ENCODE measurements around the gene SLC25A6.
"Not testable (repeated sequence)": the region's sequence is repeated elsewhere in the genome, so short reads cannot be mapped to it uniquely, and the experiment has no call there.

The SLC25A6 gene

DNA sequence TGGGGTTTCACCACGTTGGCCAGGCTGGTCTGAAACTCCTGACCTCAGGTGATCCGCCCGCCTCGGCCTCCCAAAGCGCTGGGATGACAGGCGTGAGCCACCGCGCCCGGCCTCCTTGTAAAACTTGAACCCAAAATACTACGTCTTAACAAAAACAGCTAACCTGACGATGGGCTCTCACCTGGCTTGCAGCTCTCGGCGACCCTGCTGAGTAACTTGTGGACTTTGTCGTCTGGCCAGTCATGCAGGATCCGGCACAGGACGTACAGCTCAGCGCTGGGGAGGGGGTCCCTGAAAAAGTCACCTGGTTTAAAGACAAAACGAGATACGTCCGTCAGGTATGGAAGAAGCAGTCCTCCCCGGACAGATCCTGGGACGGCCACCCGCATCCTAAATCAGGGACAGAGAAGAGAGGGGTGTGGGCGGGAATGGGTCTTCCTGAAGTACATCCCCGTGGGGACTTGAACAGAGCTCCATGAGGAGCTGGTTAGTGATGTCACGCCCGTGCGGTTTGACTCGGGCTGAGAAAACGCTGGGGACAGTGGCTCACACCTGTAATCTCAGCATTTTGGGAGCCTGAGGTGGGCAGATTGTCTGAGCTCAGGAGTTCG, 20.7 kb upstream of the SLC25A6 start:
- DNase-seq: no peak

- DNase-seq: no peak
Measured at GRCh38 chrX:1411326-1411725, 19.4 kb upstream of the SLC25A6 start.

DNA sequence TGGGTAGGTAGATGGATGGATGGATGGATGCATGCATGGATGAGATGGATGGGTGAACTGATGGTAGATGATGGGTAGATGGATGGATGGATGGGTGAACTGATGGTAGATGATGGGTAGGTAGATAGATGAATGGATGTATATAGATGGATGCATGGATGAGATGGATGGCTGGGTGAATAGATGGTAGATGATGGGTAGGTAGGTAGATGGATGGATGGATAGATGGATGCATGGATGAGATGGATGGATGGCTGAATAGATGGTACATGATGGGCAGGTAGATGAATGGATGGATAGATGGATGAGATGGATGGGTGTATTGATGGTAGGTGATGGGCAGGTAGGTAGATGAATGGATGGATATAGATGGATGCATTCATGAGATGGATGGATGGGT, 15.1 kb upstream of the SLC25A6 start:
- no peak for DNase-seq

- not testable (repeated sequence) for DNase-seq
Measured at GRCh38 chrX:1405769-1406168, 13.9 kb upstream of the SLC25A6 start.

- not testable (repeated sequence) for DNase-seq
Measured at GRCh38 chrX:1403867-1404266, 12.0 kb upstream of the SLC25A6 start.

DNA sequence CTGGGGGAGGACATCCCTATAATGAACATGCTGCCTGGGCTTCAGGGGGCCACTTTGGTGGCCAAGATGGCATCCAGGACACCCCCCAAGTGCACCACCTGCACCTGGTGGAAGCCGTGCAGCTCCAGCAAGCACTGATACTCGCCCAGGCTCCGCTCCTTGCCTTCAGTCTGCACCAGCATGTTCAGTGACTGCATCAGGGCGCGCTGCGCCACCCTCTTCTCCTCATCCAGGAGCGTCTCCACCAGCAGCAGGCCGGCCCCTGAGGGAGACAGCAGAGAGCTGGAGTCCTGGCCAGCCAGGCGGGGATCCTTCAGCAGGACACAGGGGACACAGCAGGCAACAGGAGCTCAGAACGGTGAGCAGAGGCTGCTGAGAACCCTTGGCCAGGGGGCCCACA, 11.3 kb upstream of the SLC25A6 start:
- DNase-seq: no peak

DNA sequence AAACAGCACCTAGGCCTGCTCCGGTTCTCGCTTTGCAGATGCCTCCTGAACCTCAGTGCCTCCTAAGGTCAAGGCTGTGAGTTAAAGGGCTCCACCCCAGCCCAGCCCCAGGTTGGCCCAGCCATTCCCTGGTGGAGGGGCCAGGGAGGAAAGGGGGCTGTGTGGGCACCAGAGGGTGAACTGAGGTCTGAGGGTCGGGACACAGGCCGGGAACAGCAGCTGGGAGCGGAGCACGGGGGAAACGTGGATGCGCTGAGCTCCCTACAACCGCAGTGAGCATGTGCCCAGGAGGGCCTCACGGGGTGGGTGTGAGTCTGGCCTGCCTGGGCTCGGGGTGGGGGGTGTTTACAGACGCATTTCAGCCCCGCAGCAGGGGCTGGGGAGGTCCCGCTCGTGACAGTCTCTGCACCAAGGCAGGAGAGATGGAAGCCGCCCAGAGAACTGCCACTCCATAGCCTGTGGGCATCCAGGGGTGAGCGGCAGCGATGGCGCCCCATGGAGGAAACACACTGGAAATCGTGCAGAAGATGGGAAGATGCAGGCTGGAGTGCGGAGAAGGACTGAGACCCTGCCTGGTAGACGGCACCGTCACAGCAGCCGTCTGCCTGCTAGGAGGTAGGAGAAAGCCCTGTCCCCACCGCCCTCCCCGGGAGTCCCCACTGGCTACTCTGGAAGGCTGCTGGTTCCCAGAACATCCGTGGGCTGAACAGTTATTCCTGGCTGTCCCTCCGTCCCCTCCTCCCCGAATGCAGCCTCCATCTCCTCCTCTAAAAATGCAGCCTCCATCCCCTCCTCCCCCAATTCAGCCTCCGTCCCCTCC, 9.9 kb upstream of the SLC25A6 start:
- no peak for DNase-seq

GRCh38 chrX:1400742-1401471, 9.0 kb upstream of the SLC25A6 start:
- DNase-seq: no peak

GRCh38 chrX:1400049-1400448, 8.1 kb upstream of the SLC25A6 start:
- DNase-seq: no peak

GRCh38 chrX:1398431-1399340, 6.8 kb upstream of the SLC25A6 start:
- DNase-seq: no peak

DNA sequence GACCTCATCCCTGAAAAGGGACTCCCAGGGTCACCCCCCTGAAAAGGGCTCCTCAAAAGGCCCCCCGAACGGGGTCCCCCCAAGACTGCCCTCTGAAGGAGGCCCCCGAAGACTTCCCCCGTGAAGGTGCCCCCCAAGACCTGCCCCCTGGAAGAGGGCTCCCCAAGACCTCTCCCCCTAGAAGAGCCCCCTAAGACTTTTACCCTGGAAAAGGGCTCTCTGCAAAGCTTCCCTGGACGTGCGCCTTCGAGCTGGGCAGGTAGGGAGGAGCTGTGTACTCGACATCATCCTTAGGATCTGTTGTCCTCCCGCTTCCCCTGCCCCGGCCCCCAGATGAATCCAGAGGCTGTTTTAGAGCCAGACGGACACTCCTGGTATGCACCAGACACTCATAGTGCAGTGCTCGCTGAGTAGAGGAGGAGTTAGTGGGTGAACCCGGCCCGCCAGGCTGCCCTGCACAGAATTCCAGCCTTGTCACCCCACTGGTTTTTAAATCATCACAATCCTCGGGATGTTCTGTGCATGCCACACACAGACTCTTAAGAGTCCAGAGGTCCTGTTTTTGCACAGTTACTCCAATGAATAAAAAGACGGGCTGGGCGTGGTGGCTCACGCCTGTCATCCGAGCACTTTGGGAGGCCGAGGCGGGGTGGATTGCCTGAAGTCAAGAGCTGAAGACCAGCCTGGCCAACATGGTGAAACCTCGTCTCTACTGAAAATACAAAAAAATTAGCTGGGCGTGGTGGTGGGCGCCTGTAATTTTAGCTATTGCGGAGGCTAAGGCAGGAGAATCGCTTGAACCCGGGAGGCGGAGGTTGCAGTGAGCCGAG, 5.7 kb upstream of the SLC25A6 start:
- DNase-seq: no peak

DNA sequence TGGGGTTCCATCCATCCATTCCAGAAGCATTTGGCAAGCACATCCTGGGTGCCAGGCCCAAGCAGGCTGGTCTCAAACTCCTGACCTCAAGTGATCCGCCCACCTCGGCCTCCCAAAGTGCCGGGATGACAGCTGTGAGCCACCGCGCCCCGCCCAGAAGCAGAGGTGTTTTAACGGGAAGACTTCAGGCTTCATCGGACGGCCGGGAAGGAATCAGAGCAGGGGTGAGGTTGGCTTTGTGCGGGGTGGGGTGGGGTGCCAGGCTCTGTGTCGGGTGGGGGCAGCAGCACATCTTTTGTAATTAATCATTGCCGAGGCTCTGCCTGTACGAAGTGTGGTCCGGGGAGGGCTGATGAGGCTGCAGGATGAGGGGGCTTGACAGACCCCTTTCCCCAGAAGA, 5.1 kb upstream of the SLC25A6 start:
- DNase-seq: no peak

GRCh38 chrX:1395646-1396216, 3.8 kb upstream of the SLC25A6 start:
- no peak for DNase-seq

- DNase-seq: no peak
Measured at GRCh38 chrX:1394731-1395501, 3.0 kb upstream of the SLC25A6 start.

GRCh38 chrX:1393871-1394615, 2.1 kb upstream of the SLC25A6 start:
- DNase-seq: no peak

DNA sequence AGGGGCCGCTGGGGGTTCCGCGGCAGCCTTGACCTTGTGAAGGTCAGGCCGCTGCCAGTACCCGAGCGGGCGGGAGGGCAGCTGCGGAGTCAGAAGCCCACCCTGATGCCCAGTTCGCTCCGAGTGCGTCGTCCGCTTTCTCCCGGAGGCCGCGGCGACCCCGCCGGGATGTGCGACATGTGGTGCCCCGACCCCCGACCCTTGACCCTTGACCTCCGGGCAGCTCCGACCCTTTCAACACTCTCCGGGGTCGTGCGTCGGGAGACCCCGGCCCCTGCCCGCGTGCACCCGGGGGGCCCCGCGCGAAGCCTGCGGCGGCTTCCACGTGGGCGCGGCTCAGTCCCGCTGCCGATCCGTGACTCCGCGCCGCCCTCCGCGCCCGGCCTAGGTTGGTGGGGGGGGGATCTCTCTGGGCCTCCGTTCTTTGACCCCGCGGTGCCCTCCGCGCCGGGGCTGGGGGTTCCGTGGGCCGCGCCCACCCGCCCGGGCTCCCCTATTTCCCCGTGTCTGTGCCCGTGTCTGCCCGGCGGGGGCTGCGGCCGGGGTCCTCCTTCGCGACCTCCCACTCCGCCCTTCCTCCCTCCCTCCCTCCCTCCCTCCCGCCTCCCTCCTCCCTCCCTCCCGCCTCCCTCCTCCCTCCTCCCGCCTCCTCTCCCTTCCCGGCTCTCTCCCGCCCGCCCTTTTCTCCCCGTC, 609 bp upstream of the SLC25A6 start:
- DNase-seq: no peak

- DNase-seq: peak; percentile 87
Measured at GRCh38 chrX:1391370-1391706, 575 bp downstream of the SLC25A6 start.

GRCh38 chrX:1390621-1391369, 1.1 kb downstream of the SLC25A6 start:
- no peak for DNase-seq

DNA sequence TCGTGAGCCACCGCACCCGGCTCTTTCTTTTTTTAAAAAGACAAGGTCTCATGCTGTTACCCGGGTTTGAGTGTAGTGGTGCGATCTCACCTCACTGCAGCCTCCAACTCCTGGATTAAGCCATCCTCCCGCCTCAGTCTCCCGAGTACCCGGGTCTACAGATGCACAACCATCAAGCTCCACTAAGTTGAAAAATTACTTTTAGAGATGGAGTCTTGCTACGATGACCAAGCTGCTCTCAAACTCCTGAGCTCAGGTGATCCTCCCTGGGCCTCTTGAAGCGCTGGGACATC, 2.0 kb downstream of the SLC25A6 start:
- DNase-seq: no peak

All from CD4-positive, alpha-beta T cell treated with Interleukin-4 for 4 hours (primary cell).